ENCODE measurements around the gene CALN1.

GRCh38 chr7:71843676-71844075 is 568.5 kb downstream of the CALN1 start:
- no peak for TF ChIP-seq CTCF (IDR thresholded peaks at IDR 0.05; ENCODE audit: insufficient read depth, low read depth, low read length)
- TF ChIP-seq EZH2 (IDR thresholded peaks at IDR 0.05; ENCODE audit: insufficient read depth, low read length), result no peak

Data from astrocyte (in vitro differentiated cells and primary cell).